ENCODE results near the gene ADAMTS14.

Gene ADAMTS14

DNA sequence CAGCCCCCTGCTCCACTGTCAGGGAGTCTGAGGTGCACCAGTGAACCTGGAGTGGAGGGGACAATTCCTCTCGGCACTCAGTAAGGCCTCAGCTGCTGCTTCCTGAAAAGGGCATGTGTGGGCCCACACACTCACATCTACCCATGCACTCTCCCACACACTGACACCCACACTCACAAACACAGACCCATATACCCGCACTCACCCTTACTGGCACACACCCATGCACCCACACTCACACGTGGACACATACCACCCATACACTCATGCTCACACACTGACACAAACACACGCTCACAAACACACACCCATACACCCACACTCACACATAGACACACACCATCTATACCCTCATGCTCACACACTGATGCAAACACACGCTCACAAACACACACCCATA, 31.9 kb downstream of the ADAMTS14 start:
- TF ChIP-seq, protein P1, sequence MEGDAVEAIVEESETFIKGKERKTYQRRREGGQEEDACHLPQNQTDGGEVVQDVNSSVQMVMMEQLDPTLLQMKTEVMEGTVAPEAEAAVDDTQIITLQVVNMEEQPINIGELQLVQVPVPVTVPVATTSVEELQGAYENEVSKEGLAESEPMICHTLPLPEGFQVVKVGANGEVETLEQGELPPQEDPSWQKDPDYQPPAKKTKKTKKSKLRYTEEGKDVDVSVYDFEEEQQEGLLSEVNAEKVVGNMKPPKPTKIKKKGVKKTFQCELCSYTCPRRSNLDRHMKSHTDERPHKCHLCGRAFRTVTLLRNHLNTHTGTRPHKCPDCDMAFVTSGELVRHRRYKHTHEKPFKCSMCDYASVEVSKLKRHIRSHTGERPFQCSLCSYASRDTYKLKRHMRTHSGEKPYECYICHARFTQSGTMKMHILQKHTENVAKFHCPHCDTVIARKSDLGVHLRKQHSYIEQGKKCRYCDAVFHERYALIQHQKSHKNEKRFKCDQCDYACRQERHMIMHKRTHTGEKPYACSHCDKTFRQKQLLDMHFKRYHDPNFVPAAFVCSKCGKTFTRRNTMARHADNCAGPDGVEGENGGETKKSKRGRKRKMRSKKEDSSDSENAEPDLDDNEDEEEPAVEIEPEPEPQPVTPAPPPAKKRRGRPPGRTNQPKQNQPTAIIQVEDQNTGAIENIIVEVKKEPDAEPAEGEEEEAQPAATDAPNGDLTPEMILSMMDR (IDR thresholded peaks at IDR 0.05; ENCODE audit: insufficient read depth, missing control alignments): no peak
- DNase-seq (ENCODE audit: insufficient read length, low spot score) (no peak), FAIRE-seq (no peak)

DNA sequence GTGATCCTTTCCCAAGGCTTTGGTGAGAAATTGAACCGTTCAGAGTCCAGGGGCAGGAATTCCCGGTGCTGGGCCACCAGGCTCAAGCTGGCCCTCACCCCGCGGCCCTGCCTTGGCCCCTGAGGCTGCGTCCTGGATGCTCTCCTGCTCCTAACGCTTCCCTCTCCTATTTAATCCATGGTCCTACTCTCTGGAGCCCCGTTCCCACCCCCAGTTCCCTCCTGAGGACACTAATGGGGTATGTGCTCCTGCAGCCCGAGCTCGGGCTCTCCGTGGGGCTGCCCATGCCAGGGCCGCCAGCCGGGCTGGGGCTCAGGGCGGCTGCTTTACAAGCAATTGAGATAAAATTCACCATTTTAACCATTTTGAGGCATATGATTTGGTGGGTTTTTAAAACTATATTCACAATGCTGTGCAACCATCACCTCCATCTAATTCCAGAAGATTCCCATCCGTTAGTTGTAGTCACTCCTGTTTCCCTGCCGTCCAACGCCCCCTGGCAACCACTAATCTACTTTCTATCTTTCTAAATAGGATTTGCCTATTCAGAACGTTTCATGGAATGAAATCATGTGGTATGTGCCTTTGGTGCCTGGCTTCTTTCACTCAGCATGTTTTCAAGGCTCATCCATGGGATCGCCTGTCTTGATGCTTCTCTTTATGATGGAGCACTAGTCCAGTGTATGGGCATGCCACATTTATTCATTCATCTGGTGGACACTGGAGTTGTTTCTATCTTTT, 33.0 kb downstream of the ADAMTS14 start:
- TF ChIP-seq, protein P1 (IDR thresholded peaks at IDR 0.05; ENCODE audit: insufficient read depth, missing control alignments): no peak
- DNase-seq (ENCODE audit: insufficient read length, low spot score) (no peak), FAIRE-seq (no peak)

DNA sequence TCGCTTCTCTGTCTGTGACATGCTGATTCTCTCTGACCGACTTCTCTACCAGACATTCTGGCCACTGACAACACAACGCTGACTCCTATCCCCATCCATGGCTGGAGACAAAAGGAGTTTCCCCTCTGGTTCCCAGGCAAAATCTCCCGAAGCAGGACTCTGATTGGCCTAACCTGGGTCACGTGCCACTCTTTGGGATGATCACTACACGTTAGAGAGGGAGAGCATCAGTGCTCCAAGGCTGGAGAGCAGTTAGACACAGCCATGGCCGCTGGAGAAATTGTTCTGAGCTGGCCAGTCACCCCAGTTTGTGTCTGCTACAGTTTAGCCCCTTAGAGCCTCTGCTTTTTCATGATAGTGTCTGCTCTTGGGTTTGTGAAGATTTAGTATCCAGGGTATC, 38.9 kb downstream of the ADAMTS14 start:
- no peak for FAIRE-seq
- TF ChIP-seq, protein P1 (IDR thresholded peaks at IDR 0.05; ENCODE audit: insufficient read depth, missing control alignments): no peak
- no peak for DNase-seq (ENCODE audit: insufficient read length, low spot score)

DNA sequence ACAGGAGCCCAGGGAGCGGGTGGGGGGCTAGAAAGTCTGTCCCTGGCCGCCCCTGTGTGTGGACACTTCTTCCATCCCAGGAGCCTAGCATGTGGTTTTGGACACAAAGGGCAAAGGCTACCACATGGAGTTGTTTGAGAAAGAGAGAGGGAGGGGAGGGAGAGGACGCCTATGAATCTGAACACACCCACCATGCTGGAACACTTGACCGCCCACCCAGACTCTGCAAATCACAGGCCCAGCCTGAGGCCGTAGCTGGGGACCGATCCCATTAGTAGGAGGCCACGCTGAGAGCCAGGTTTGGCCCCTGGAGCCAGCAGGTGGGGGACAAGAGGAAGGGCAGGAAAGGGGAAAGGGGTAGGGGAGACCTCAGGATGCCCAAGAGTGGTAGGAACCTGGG, 39.6 kb downstream of the ADAMTS14 start:
- DNase-seq (ENCODE audit: insufficient read length, low spot score): no peak
- TF ChIP-seq, protein P1 (IDR thresholded peaks at IDR 0.05; ENCODE audit: insufficient read depth, missing control alignments): no peak
- FAIRE-seq: no peak

DNA sequence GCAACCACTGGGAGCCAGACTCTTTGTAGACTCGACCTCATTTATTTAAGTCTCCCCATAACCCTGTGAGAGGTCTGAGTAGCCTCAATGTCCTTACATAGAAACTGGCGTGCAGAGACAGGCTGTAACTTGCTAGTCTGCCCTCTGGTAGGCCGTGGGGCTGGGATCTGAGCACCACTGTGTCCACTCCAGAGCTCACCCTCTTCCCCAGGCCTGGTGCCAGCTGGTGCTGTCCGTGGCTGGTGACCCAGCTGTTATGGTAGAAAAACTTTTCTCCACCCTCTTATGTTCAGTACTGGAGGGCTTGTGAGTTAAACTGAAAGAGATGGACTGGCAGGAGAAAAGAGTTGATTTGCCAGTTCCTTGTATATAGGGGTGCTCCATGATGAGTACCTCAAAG, 41.9 kb downstream of the ADAMTS14 start:
- DNase-seq (ENCODE audit: insufficient read length, low spot score) (no peak), FAIRE-seq (no peak)
- TF ChIP-seq, protein P1 (IDR thresholded peaks at IDR 0.05; ENCODE audit: insufficient read depth, missing control alignments): no peak

DNA sequence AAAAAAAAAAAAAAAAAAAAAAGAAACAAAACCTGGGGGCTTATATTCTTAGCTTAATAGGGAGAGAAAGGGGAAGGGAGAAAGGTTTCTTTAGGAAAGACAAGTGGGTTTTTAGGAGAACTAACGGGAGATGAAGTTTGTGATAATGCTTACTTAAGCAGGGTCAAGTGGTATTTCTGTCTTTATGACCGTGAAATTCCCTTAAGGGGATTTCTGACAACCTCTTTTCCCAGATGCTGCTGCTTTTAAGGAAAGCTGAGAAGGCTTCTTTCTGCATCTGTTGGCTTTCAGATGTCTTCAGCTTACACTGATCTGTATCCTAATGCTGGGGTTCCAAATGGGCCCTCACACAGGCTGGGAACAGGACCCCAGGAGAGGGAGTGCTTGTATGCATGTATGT, 42.6 kb downstream of the ADAMTS14 start:
- no peak for DNase-seq (ENCODE audit: insufficient read length, low spot score)
- FAIRE-seq: no peak

More for the DNA sequence above, 42.6 kb downstream of the ADAMTS14 start:
- TF ChIP-seq, protein P1 (IDR thresholded peaks at IDR 0.05; ENCODE audit: insufficient read depth, missing control alignments): no peak
